H1 (cell line): Measurements from ENCODE around the gene LOXL4. TPM values are rescaled to one million over a fixed set of nuclear protein-coding genes. Genes with fewer than 3 reads are reported as not detected.

ENCODE experiments used
- FOSL1 ChIP-seq: IDR thresholded peaks from 2 replicates; pipeline ENCODE4 v1.6.1; 2011; ENCODE audit warnings: mild to moderate bottlenecking, low read depth, low read length, moderate library complexity; ENCODE audit not compliant: insufficient read depth
- KDM4A ChIP-seq: IDR thresholded peaks from one replicate; pipeline ENCODE4 v1.7.1; 2012; ENCODE audit warnings: low read depth, mild to moderate bottlenecking, moderate library complexity, low read length, inconsistent platforms; ENCODE audit not compliant: severe bottlenecking
- TBP ChIP-seq: IDR thresholded peaks from 2 replicates; pipeline ENCODE4 v1.6.1; 2011; ENCODE audit warnings: low read depth, low read length, improper control_type of control experiment
- polyA plus RNA-seq, 7 experiments: library from polyadenylated mRNA; depleted of rRNA in 3 of 7; stranded (reverse) in 5 of 7; unstranded in 2 of 7; fragments of >200 nt in 5 of 7; fragments of 200-250 nt in 2 of 7; gene quantifications; 1 replicate in 5 of 7; 2 replicates in 1 of 7; 4 replicates in 1 of 7; pipeline versions ENCODE4 v1.2.1 to v1.2.3, GENCODE V29; 2011 to 2013; ENCODE audit warnings: missing spikeins in 2 of 7, mixed read lengths in 2 of 7
- total RNA-seq: library from RNA; stranded (reverse); fragmentation: NEBNext Ultra II Directional; extraction: Animal tissue kit (Norgen Biotek cat#: 25700); gene quantifications from 2 replicates; pipeline ENCODE4 v1.2.1, GENCODE V29; 2021
- TF ChIP-seq, protein P1 (sequence below): IDR thresholded peaks from 2 replicates; pipeline ENCODE4 v1.6.1; 2011; ENCODE audit warnings: low read depth, mild to moderate bottlenecking, low read length; ENCODE audit not compliant: insufficient read depth

Gene LOXL4
- total and polyA plus RNA-seq, 2 of the 8 experiments (the other 6 are each of a cell fraction or from before 2014, with no cell fraction given) = 0.13 to 0.27 TPM

DNA sequence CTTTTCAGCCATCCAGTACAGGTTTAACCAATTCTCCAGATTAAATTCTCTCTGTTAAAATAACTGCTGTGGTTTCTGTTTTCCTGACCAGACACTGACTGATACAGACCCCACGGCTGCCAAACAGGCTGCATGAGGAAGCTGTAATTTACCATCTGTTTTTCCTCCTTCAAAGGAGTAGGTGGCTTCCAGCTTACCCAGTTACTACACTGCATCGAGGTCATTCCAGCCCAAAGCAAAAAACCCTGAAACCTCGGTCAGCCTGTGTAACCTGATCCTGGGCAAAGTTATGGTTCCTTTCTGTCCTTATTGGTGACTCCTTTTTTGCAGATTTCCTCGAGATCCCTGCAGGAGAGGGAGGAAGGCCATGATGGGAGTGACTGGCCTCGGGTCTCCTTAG lies 27.9 kb upstream of the LOXL4 start (continued):
- TF ChIP-seq TBP (no peak), KDM4A (no peak), FOSL1 (no peak)
- TF ChIP-seq, protein P1, sequence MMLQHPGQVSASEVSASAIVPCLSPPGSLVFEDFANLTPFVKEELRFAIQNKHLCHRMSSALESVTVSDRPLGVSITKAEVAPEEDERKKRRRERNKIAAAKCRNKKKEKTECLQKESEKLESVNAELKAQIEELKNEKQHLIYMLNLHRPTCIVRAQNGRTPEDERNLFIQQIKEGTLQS = no peak
- TF ChIP-seq, all 59 proteins: peak for 0
